GM23338 (cell line): ENCODE data around the gene PCBP3. TPM values are rescaled to one million over a fixed set of nuclear protein-coding genes. Genes with fewer than 3 reads are reported as not detected.
"Not testable (repeated sequence)": the region's sequence is repeated elsewhere in the genome, so short reads cannot be mapped to it uniquely, and the experiment has no call there.

Experiments
- ATAC-seq: fragments of 200-7000 bp; cut with Tn5 transposase; 3 replicates; pipeline ENCODE4 v1.9.1; 2020
- DNase-seq: peaks from one replicate; pipeline ENCODE4 v3.0.0-alpha.2; 2015; ENCODE audit warnings: low spot score
- H2AFZ ChIP-seq: fragments of 200-600 bp; sonication (generic); 2 replicates; pipeline ENCODE4 v1.8.0; 2016; ENCODE audit warnings: antibody characterized with exemption, mild to moderate bottlenecking, moderate library complexity
- H3F3A ChIP-seq: fragments of 200-600 bp; sonication (generic); replicated peaks from 2 replicates; pipeline ENCODE4 v1.8.0; 2017; ENCODE audit warnings: antibody characterized with exemption, mixed run types, low read depth
- H3K27ac ChIP-seq: fragments of 200-600 bp; sonication (generic); 2 replicates; pipeline ENCODE4 v1.6.1; 2016; ENCODE audit warnings: low read depth
- H3K27me3 ChIP-seq: fragments of 200-600 bp; sonication (generic); 2 replicates; pipeline ENCODE4 v1.8.0; 2016; ENCODE audit warnings: mild to moderate bottlenecking, mixed run types, moderate library complexity; ENCODE audit not compliant: insufficient read depth
- H3K36me3 ChIP-seq: fragments of 200-600 bp; sonication (generic); 2 replicates; pipeline ENCODE4 v1.8.0; 2016; ENCODE audit warnings: mild to moderate bottlenecking; ENCODE audit not compliant: insufficient read depth
- H3K4me1 ChIP-seq: fragments of 200-600 bp; sonication (generic); 2 replicates; pipeline ENCODE4 v1.8.0; 2016; ENCODE audit warnings: mild to moderate bottlenecking, moderate library complexity; ENCODE audit not compliant: insufficient read depth
- H3K4me2 ChIP-seq: fragments of 200-600 bp; sonication (generic); 2 replicates; pipeline ENCODE4 v1.7.1; 2017; ENCODE audit warnings: mixed run types
- H3K4me3 ChIP-seq: fragments of 200-600 bp; sonication (generic); 2 replicates; pipeline ENCODE4 v1.6.1; 2016; ENCODE audit warnings: mixed run types
- H3K79me2 ChIP-seq: fragments of 200-600 bp; sonication (generic); replicated peaks from 2 replicates; pipeline ENCODE4 v1.8.0; 2017; ENCODE audit warnings: mild to moderate bottlenecking; ENCODE audit not compliant: insufficient read depth
- H3K9me2 ChIP-seq: fragments of 200-600 bp; sonication (generic); 2 replicates; pipeline ENCODE4 v1.8.0; 2017; ENCODE audit not compliant: insufficient read depth
- H4K20me1 ChIP-seq: fragments of 200-600 bp; sonication (generic); replicated peaks from 2 replicates; pipeline ENCODE4 v1.8.0; 2017; ENCODE audit warnings: mild to moderate bottlenecking; ENCODE audit not compliant: insufficient read depth
- H3K27ac Mint-ChIP-seq: 2 replicates; pipeline ENCODE4 v1.8.0; 2020; ENCODE audit warnings: inconsistent platforms, mild to moderate bottlenecking, moderate library complexity, mixed read lengths
- H3K27me3 Mint-ChIP-seq: 3 replicates; pipeline ENCODE4 v1.8.0; 2022; ENCODE audit warnings: low read depth, mild to moderate bottlenecking, moderate library complexity, mixed read lengths, inconsistent platforms; ENCODE audit not compliant: insufficient read depth, poor library complexity
- H3K36me3 Mint-ChIP-seq: 3 replicates; pipeline ENCODE4 v1.8.0; 2021; ENCODE audit warnings: low read depth, mild to moderate bottlenecking, inconsistent platforms, moderate library complexity, mixed read lengths
- H3K4me1 Mint-ChIP-seq: 3 replicates; pipeline ENCODE4 v1.8.0; 2020; ENCODE audit warnings: mild to moderate bottlenecking, inconsistent platforms, mixed read lengths
- H3K4me3 Mint-ChIP-seq: 3 replicates; pipeline ENCODE4 v1.8.0; 2021; ENCODE audit warnings: moderate library complexity, mild to moderate bottlenecking, inconsistent platforms, mixed read lengths
- H3K9me3 Mint-ChIP-seq: 3 replicates; pipeline ENCODE4 v1.8.0; 2020; ENCODE audit warnings: moderate library complexity, mild to moderate bottlenecking, inconsistent platforms, mixed read lengths
- CREB1 ChIP-seq: fragments of 250-450 bp; sonication (Bioruptor Pico); IDR thresholded peaks from 2 replicates; pipeline ENCODE4 v1.5.0; 2020; ENCODE audit warnings: low read depth, mild to moderate bottlenecking, moderate library complexity
- CTCF ChIP-seq, 2 experiments: fragments of 200-600 bp in 1 of 2; sonication (generic) in 1 of 2; conservative IDR thresholded peaks; 2 replicates each; pipeline versions ENCODE4 v1.5.1 to v1.6.1; 2016 to 2017; ENCODE audit warnings: antibody characterized with exemption in 2 of 2, low read depth in 2 of 2, mild to moderate bottlenecking in 2 of 2, moderate library complexity in 1 of 2
- EZH2 ChIP-seq: fragments of 200-600 bp; sonication (generic); IDR thresholded peaks from one replicate; pipeline ENCODE4 v1.8.0; 2017; ENCODE audit warnings: antibody characterized with exemption, mild to moderate bottlenecking, low read depth; ENCODE audit not compliant: unreplicated experiment
- EZH2phosphoT487 ChIP-seq: fragments of 200-600 bp; sonication (generic); IDR thresholded peaks from one replicate; pipeline ENCODE4 v1.8.1; 2018; ENCODE audit warnings: antibody characterized with exemption; ENCODE audit not compliant: unreplicated experiment
- NANOG ChIP-seq: IDR thresholded peaks from 2 replicates; pipeline ENCODE4 v1.6.1; 2016; ENCODE audit warnings: antibody characterized with exemption, borderline replicate concordance
- POLR2AphosphoS5 ChIP-seq: IDR thresholded peaks from 2 replicates; pipeline ENCODE4 v1.6.1; 2016; ENCODE audit warnings: antibody characterized with exemption, low read depth
- STAT1 ChIP-seq: IDR thresholded peaks from one replicate; pipeline ENCODE4 v1.6.1; 2016; ENCODE audit warnings: antibody characterized with exemption; ENCODE audit not compliant: unreplicated experiment
- polyA plus RNA-seq: library from polyadenylated mRNA; unstranded; fragments of >200 nt; fragmentation: Nextera tagmentation; extraction: Ambion mirVana; gene quantifications from 2 replicates; pipeline ENCODE4 v1.2.1, GENCODE V29; 2016
- total RNA-seq: library from RNA; depleted of rRNA; stranded (reverse); fragments of >200 nt; shearing (Covaris generic); gene quantifications from 2 replicates; pipeline ENCODE4 v1.2.3, GENCODE V29; 2014
- TF ChIP-seq, protein P1 (sequence below): IDR thresholded peaks from one replicate; pipeline ENCODE4 v1.6.1; 2018; ENCODE audit warnings: antibody characterized with exemption; ENCODE audit not compliant: unreplicated experiment

PCBP3 gene
- total and polyA plus RNA-seq, 2 experiments from 2014 or later = 7.1 to 9.1 TPM

DNA sequence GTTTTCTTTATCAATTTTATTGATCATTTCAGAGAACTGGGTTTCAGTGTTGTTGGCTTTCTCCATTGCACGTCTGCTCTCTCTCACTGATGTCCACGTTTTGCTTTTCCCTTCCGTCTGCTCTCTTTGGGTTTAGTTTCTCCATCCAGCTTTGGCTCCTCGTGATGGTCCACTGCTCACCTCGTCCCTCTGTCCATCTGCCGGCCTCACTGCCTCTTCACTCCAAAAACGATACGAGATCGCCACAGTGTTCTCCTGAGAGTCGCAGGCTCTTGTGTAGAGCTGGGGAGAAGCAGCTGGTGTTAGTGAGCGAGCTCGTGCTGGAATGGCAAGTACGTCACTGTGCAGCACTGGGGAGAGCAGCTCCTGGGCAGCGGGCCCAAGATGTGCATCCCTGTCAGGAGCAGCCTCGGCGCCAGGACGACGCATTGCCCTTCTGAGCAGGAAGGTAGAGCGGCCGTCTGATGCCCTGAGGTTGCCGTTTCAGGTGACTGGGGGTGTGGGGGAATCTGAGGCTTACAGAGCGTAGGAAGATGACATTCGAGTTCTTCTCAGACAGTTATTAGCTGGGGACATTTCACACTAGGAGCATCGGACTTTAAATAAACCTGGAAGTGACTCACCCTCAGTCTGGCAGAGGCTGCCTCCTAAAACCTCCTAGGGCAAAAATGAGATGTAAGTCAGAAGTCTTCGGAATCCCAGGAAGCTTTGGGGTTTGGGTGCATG lies 31.4 kb upstream of the PCBP3 start:
- H3K79me2 ChIP-seq = no peaks in the 10 kb centered on the region
- TF ChIP-seq NANOG (no peak), EZH2phosphoT487 (no peak), STAT1 (no peak)
- H3K27me3 ChIP-seq = no peaks in the 10 kb centered on the region
- no peak for DNase-seq
- no peaks in the 10 kb centered on the region for H3F3A ChIP-seq
- no peak overlapping the region for H3K27ac ChIP-seq
- H2AFZ ChIP-seq = no peak overlapping the region
- peaks cover 10% of the 10 kb centered on the region; the same call in 2 of the 3 replicates for H3K4me1 Mint-ChIP-seq
- no peaks in the 10 kb centered on the region for H3K36me3 Mint-ChIP-seq
- no peak overlapping the region for H3K27ac Mint-ChIP-seq
- H3K9me2 ChIP-seq = peaks cover 3% of the 10 kb centered on the region; the same call in 1 of the 2 replicates
- no peak overlapping the region for H3K4me3 Mint-ChIP-seq
- H3K9me3 Mint-ChIP-seq = peaks cover 2% of the 10 kb centered on the region; the same call in 1 of the 3 replicates
- H3K36me3 ChIP-seq = no peaks in the 10 kb centered on the region
- no peak overlapping the region for H3K4me2 ChIP-seq
- no peaks in the 10 kb centered on the region for H3K4me1 ChIP-seq
- H4K20me1 ChIP-seq = no peaks in the 10 kb centered on the region
- H3K27me3 Mint-ChIP-seq = peaks cover 9% of the 10 kb centered on the region
- no peak for ATAC-seq
- H3K4me3 ChIP-seq = no peak overlapping the region

GRCh38 chr21:45612665-45613019 lies 30.9 kb upstream of the PCBP3 start:
- H3K27me3 Mint-ChIP-seq, H3K9me2 ChIP-seq, H4K20me1 ChIP-seq, H3K79me2 ChIP-seq, H3K4me2 ChIP-seq, H3K36me3 Mint-ChIP-seq, H3K27ac Mint-ChIP-seq, H3K27ac ChIP-seq, H3K27me3 ChIP-seq, H2AFZ ChIP-seq, H3K4me3 ChIP-seq, H3F3A ChIP-seq, ATAC-seq, H3K9me3 Mint-ChIP-seq, H3K4me1 ChIP-seq, H3K36me3 ChIP-seq, H3K4me3 Mint-ChIP-seq, DNase-seq: not testable (repeated sequence)
- H3K4me1 Mint-ChIP-seq = peaks cover 13% of the 10 kb centered on the region

- Histone ChIP-seq H3K4me3 (no peak overlapping the region), H3K79me2 (no peaks in the 10 kb centered on the region), H3K4me2 (no peak overlapping the region), H2AFZ (no peak overlapping the region), H4K20me1 (no peaks in the 10 kb centered on the region), H3K36me3 (no peaks in the 10 kb centered on the region), H3K27ac (no peak overlapping the region), H3K4me1 (no peaks in the 10 kb centered on the region), H3K9me2 (peaks cover 3% of the 10 kb centered on the region; the same call in 1 of the 2 replicates), H3K27me3 (no peaks in the 10 kb centered on the region), H3F3A (no peaks in the 10 kb centered on the region)
- H3K27me3 Mint-ChIP-seq = peaks cover 9% of the 10 kb centered on the region
- no peaks in the 10 kb centered on the region for H3K36me3 Mint-ChIP-seq
- no peak overlapping the region for H3K27ac Mint-ChIP-seq
- H3K9me3 Mint-ChIP-seq = no peaks in the 10 kb centered on the region; the same call in 2 of the 3 replicates
- DNase-seq (no peak), ATAC-seq (no peak)
- H3K4me1 Mint-ChIP-seq = peaks cover 16% of the 10 kb centered on the region
- H3K4me3 Mint-ChIP-seq = no peak overlapping the region
- TF ChIP-seq EZH2 (no peak), CREB1 (no peak), EZH2phosphoT487 (no peak), POLR2AphosphoS5 (no peak), CTCF (conservative IDR thresholded peaks at IDR 0.05; ENCODE audit: low read depth in 2 of 2) (no peak)
- TF ChIP-seq, protein P1, sequence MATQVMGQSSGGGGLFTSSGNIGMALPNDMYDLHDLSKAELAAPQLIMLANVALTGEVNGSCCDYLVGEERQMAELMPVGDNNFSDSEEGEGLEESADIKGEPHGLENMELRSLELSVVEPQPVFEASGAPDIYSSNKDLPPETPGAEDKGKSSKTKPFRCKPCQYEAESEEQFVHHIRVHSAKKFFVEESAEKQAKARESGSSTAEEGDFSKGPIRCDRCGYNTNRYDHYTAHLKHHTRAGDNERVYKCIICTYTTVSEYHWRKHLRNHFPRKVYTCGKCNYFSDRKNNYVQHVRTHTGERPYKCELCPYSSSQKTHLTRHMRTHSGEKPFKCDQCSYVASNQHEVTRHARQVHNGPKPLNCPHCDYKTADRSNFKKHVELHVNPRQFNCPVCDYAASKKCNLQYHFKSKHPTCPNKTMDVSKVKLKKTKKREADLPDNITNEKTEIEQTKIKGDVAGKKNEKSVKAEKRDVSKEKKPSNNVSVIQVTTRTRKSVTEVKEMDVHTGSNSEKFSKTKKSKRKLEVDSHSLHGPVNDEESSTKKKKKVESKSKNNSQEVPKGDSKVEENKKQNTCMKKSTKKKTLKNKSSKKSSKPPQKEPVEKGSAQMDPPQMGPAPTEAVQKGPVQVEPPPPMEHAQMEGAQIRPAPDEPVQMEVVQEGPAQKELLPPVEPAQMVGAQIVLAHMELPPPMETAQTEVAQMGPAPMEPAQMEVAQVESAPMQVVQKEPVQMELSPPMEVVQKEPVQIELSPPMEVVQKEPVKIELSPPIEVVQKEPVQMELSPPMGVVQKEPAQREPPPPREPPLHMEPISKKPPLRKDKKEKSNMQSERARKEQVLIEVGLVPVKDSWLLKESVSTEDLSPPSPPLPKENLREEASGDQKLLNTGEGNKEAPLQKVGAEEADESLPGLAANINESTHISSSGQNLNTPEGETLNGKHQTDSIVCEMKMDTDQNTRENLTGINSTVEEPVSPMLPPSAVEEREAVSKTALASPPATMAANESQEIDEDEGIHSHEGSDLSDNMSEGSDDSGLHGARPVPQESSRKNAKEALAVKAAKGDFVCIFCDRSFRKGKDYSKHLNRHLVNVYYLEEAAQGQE = no peak
Observed at GRCh38 chr21:45613396-45613795, 30.1 kb upstream of the PCBP3 start.
